B cell (primary cell): ENCODE measurements around the gene ROR2. TPM values are rescaled to one million over a fixed set of nuclear protein-coding genes. Genes with fewer than 3 reads are reported as not detected.

Experiments
- ATAC-seq: fragments of 200-7000 bp; cut with Tn5 transposase; one replicate; pipeline ENCODE4 v1.10.0; 2021; ENCODE audit warnings: low read depth, mild to moderate bottlenecking, moderate number of reproducible peaks, moderate library complexity
- CTCF ChIA-PET: fragments of 350-600 bp; sonication (Branson Sonifier 250); formaldehyde crosslinking; loops from one replicate; lab custom pipeline; 2021; ENCODE audit warnings: antibody characterized with exemption, inconsistent platforms; lab: Charles Lee
- POLR2A ChIA-PET: fragments of 350-600 bp; sonication (Branson Sonifier 250); formaldehyde crosslinking; loops from one replicate; lab custom pipeline; 2021; ENCODE audit warnings: antibody characterized with exemption; lab: Charles Lee
- DNase-seq: peaks from one replicate; pipeline ENCODE4 v3.0.0; 2013
- H2AFZ ChIP-seq: 2 replicates; pipeline ENCODE4 v1.6.1; 2012; ENCODE audit warnings: mild to moderate bottlenecking, low read depth, low read length; ENCODE audit not compliant: insufficient read depth, poor library complexity, severe bottlenecking
- H3K27ac ChIP-seq, 2 donors: 1 replicate in 1 of 2; 2 replicates in 1 of 2; pipeline ENCODE4 v1.5.1; 2012 to 2013; ENCODE audit warnings: low read length in 2 of 2, mild to moderate bottlenecking in 2 of 2, moderate library complexity in 1 of 2
- H3K27me3 ChIP-seq, 4 experiments: fragments of 200-600 bp in 1 of 4; sonication (generic) in 1 of 4; replicated peaks in 1 of 4; 1 replicate in 2 of 4; 2 replicates in 2 of 4; pipeline versions ENCODE4 v1.6.1 to v1.7.0; 2013 to 2016; ENCODE audit warnings: low read length in 3 of 4, mild to moderate bottlenecking in 2 of 4, mixed read lengths in 1 of 4, moderate library complexity in 1 of 4; ENCODE audit not compliant: insufficient read depth in 4 of 4, control insufficient read depth in 3 of 4; ENCODE audit errors: control extremely low read depth in 1 of 4
- H3K36me3 ChIP-seq, 2 experiments: replicated peaks in 1 of 2; 1 replicate in 1 of 2; 2 replicates in 1 of 2; pipeline versions ENCODE4 v1.6.1 to v1.7.1; 2013; ENCODE audit warnings: low read length in 1 of 2; ENCODE audit not compliant: insufficient read depth in 2 of 2, control insufficient read depth in 1 of 2; ENCODE audit errors: control extremely low read depth in 1 of 2, extremely low read depth in 1 of 2
- H3K4me1 ChIP-seq, 2 donors: fragments of 200-600 bp in 1 of 2; sonication (generic) in 1 of 2; 1 replicate in 1 of 2; 2 replicates in 1 of 2; pipeline versions ENCODE4 v1.5.1 to v1.6.1; 2013 to 2017; ENCODE audit warnings: low read length in 2 of 2; ENCODE audit not compliant: control insufficient read depth in 2 of 2, insufficient read depth in 2 of 2
- H3K4me2 ChIP-seq: replicated peaks from 2 replicates; pipeline ENCODE3; 2012; ENCODE audit warnings: mild to moderate bottlenecking, low read depth, low read length; ENCODE audit not compliant: poor library complexity, severe bottlenecking
- H3K4me3 ChIP-seq, 5 experiments: fragments of 200-600 bp in 1 of 5; sonication (generic) in 1 of 5; 1 replicate in 3 of 5; 2 replicates in 2 of 5; pipeline versions ENCODE4 v1.5.1 to v1.7.0; 2011 to 2016; ENCODE audit warnings: low read length in 4 of 5, mild to moderate bottlenecking in 4 of 5, low read depth in 2 of 5, control low read depth in 1 of 5, moderate library complexity in 1 of 5; ENCODE audit not compliant: insufficient read depth in 1 of 5; ENCODE audit errors: control extremely low read depth in 1 of 5, extremely low read depth in 1 of 5
- H3K79me2 ChIP-seq: fragments of 200-600 bp; sonication (generic); one replicate; pipeline ENCODE4 v1.6.0; 2016; ENCODE audit warnings: low read length; ENCODE audit not compliant: control insufficient read depth, insufficient read depth
- H3K9ac ChIP-seq: fragments of 200-600 bp; sonication (generic); 2 replicates; pipeline ENCODE4 v1.6.1; 2017; ENCODE audit warnings: mild to moderate bottlenecking, low read length, moderate library complexity
- H3K9me3 ChIP-seq, 3 donors: one replicate each; pipeline versions ENCODE4 v1.6.1 to v1.7.1; 2013; ENCODE audit warnings: low read length in 2 of 3; ENCODE audit not compliant: control insufficient read depth in 2 of 3, insufficient read depth in 1 of 3; ENCODE audit errors: control extremely low read depth in 1 of 3
- H4K20me1 ChIP-seq: 2 replicates; pipeline ENCODE4 v1.6.0; 2012; ENCODE audit warnings: mild to moderate bottlenecking, low read length; ENCODE audit not compliant: insufficient read depth, control insufficient read depth, poor library complexity, severe bottlenecking
- H3K27ac Mint-ChIP-seq: one replicate; pipeline ENCODE4 v1.8.0; 2021; ENCODE audit warnings: mixed read lengths
- H3K27me3 Mint-ChIP-seq: one replicate; pipeline ENCODE4 v1.8.0; 2021; ENCODE audit warnings: mixed read lengths
- H3K4me1 Mint-ChIP-seq: one replicate; pipeline ENCODE4 v1.8.0; 2021; ENCODE audit warnings: mixed read lengths
- H3K4me3 Mint-ChIP-seq: one replicate; pipeline ENCODE4 v1.8.0; 2021; ENCODE audit warnings: mixed read lengths
- H3K9me3 Mint-ChIP-seq: one replicate; pipeline ENCODE4 v1.8.0; 2022; ENCODE audit warnings: mixed read lengths; ENCODE audit not compliant: insufficient read depth
- CTCF ChIP-seq: fragments of 200-600 bp; IDR thresholded peaks from one replicate; pipeline ENCODE4 v1.8.0; 2022; ENCODE audit warnings: antibody characterized with exemption, mild to moderate bottlenecking
- EZH2 ChIP-seq: IDR thresholded peaks from 2 replicates; pipeline ENCODE4 v1.6.1; 2012; ENCODE audit warnings: borderline replicate concordance, low read depth, mild to moderate bottlenecking, moderate library complexity, low read length; ENCODE audit not compliant: insufficient read depth, poor library complexity, severe bottlenecking
- WGBS: methylation state at CpG from one replicate; pipeline ENCODE4 v1.1.5; 2013; ENCODE audit warnings: missing lambda C conversion rate; ENCODE audit not compliant: insufficient coverage; 5-methylcytosine and 5-hydroxymethylcytosine counted together
- intact Hi-C: fragments of 100-400 bp; cut with micrococcal nuclease; formaldehyde crosslinking; loops from one replicate; pipeline ENCODE4 v1.10.0; 2022
- polyA plus RNA-seq: library from polyadenylated mRNA; depleted of rRNA; stranded (reverse); fragments of >200 nt; gene quantifications from 2 replicates; pipeline ENCODE4 v1.2.3, GENCODE V29; 2012
- total RNA-seq, 2 donors: library from RNA; stranded (reverse); fragments of 120-200 nt in 1 of 2; gene quantifications; 1 replicate in 1 of 2; 2 replicates in 1 of 2; pipeline versions ENCODE4 v1.2.3 to v1.2.4, GENCODE V29; 2013 to 2022

Gene ROR2
- total and polyA plus RNA-seq, 2 donors (not counting 1 experiment from before 2014, with no cell fraction given) = 0.21 to 0.49 TPM

GRCh38 chr9:91698266-91698665 lies 251.8 kb downstream of the ROR2 start:
- H3K4me3 Mint-ChIP-seq = no peak overlapping the region

DNA sequence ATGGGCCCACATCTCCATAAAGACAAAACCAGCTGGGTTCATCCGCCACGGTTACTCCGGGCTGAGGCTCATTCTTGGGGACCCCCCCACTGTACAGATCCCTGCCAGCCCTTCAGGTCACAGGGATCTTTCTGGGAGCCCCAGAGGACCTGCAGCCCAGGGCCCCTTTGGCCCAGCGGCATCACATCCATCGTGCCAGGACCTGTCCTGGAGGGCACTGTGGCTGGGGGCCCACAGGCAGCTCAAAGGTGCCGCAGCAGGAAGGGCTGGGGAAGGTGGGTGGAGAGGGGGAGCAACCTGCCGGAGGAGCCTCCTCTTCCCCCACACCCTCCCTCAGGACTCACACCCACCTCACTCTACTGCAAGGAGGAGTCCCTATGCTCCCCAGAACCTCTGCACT lies 252.8 kb downstream of the ROR2 start:
- H3K27me3 Mint-ChIP-seq = peaks cover 3% of the 10 kb centered on the region
- TF ChIP-seq CTCF (no peak), EZH2 (no peak)
- no peaks in the 10 kb centered on the region for H3K9me3 Mint-ChIP-seq
- H3K4me1 Mint-ChIP-seq = peaks cover 4% of the 10 kb centered on the region
- no peak overlapping the region for H3K27ac Mint-ChIP-seq
- H4K20me1 ChIP-seq = no peaks in the 10 kb centered on the region
- no peaks in the 10 kb centered on the region for H3K79me2 ChIP-seq
- no peak overlapping the region for H3K4me3 ChIP-seq
- H3K27me3 ChIP-seq = no peaks in the 10 kb centered on the region
- no peak overlapping the region for H3K9ac ChIP-seq
- intact Hi-C loops = no loop called here
- no peaks in the 10 kb centered on the region for H3K9me3 ChIP-seq
- H3K4me2 ChIP-seq = no peak overlapping the region
- H3K36me3 ChIP-seq = no peaks in the 10 kb centered on the region
- no peaks in the 10 kb centered on the region for H3K4me1 ChIP-seq
- DNase-seq (no peak), ATAC-seq (no peak)
- CTCF ChIA-PET = no interaction called here
- POLR2A ChIA-PET = no interaction called here
- H3K27ac ChIP-seq = no peak overlapping the region
- H3K4me3 Mint-ChIP-seq = no peak overlapping the region
- WGBS = 97% methylated on average over 5 of the region's 7 CpGs
- no peak overlapping the region for H2AFZ ChIP-seq

More at GRCh38 chr9:91698266-91698665, 251.8 kb downstream of the ROR2 start:
- TF ChIP-seq CTCF (no peak), EZH2 (no peak)
- H3K36me3 ChIP-seq = no peaks in the 10 kb centered on the region
- Mint-ChIP-seq H3K9me3 (no peaks in the 10 kb centered on the region), H3K4me1 (peaks cover 4% of the 10 kb centered on the region), H3K27ac (no peak overlapping the region), H3K27me3 (peaks cover 5% of the 10 kb centered on the region)
- no peaks in the 10 kb centered on the region for H4K20me1 ChIP-seq
- ATAC-seq (no peak), DNase-seq (no peak)
- WGBS = no CpG with 5 or more reads among the region's 3 CpGs
- no peak overlapping the region for H3K4me3 ChIP-seq
- H2AFZ ChIP-seq = no peak overlapping the region
- no peaks in the 10 kb centered on the region for H3K4me1 ChIP-seq
- no peaks in the 10 kb centered on the region for H3K79me2 ChIP-seq
- POLR2A ChIA-PET = interaction anchor here (0.7 kb wide), 1 partner anchor 11 kb away, joined by 6 read pairs; no protein-coding TSS in a partner anchor
- H3K9me3 ChIP-seq = peaks cover 0 to 3% (median 2%) of the 10 kb centered on the region in 3 donors
- no peak overlapping the region for H3K4me2 ChIP-seq
- peaks cover 0 to 3% (median 0%) of the 10 kb centered on the region in 4 experiments for H3K27me3 ChIP-seq
- H3K9ac ChIP-seq = no peak overlapping the region
- CTCF ChIA-PET = no interaction called here
- no peak overlapping the region for H3K27ac ChIP-seq
- intact Hi-C loops = no loop called here
